A549 (cell line): ENCODE measurements around the gene CPEB4.

ENCODE experiments used
- CBX2 ChIP-seq: fragments of 200-600 bp; sonication (generic); IDR thresholded peaks from 2 replicates; pipeline ENCODE4 v1.6.1; 2016; ENCODE audit warnings: low read depth, mild to moderate bottlenecking, borderline replicate concordance
- CHD2 ChIP-seq: fragments of 150-350 bp; IDR thresholded peaks from 2 replicates; pipeline ENCODE4 v1.6.1; 2014; ENCODE audit warnings: low read length; ENCODE audit not compliant: partially characterized antibody
- EP300 ChIP-seq, 2 experiments: fragments of >200 bp; sonication (Bioruptor Twin); formaldehyde crosslinking; IDR thresholded peaks; 2 replicates in 1 of 2; 3 replicates in 1 of 2; pipeline ENCODE4 v1.6.1; 2016 to 2017
- JUN ChIP-seq, 2 experiments: fragments of >200 bp; sonication (Bioruptor Twin); formaldehyde crosslinking; IDR thresholded peaks; 2 replicates in 1 of 2; 3 replicates in 1 of 2; pipeline ENCODE4 v1.6.1; 2016 to 2017
- MAZ ChIP-seq: fragments of 150-350 bp; IDR thresholded peaks from 2 replicates; pipeline ENCODE4 v1.6.1; 2014; ENCODE audit warnings: antibody characterized with exemption, low read depth, low read length, borderline replicate concordance
- POLR2A ChIP-seq: IDR thresholded peaks from 2 replicates; pipeline ENCODE4 v1.6.1; 2012; ENCODE audit warnings: mild to moderate bottlenecking, low read length
- TF ChIP-seq, protein P1 (sequence below): fragments of 150-350 bp; IDR thresholded peaks from 2 replicates; pipeline ENCODE4 v1.6.1; 2014; ENCODE audit warnings: low read depth, mild to moderate bottlenecking, low read length
- TF ChIP-seq, protein P2 (sequence below): fragments of >200 bp; sonication (Bioruptor Twin); formaldehyde crosslinking; IDR thresholded peaks from 3 replicates; pipeline ENCODE4 v1.5.1; 2016
- TF ChIP-seq, protein P3 (sequence below): IDR thresholded peaks from 2 replicates; pipeline ENCODE4 v1.6.1; 2012; ENCODE audit warnings: low read depth, borderline replicate concordance

DNA sequence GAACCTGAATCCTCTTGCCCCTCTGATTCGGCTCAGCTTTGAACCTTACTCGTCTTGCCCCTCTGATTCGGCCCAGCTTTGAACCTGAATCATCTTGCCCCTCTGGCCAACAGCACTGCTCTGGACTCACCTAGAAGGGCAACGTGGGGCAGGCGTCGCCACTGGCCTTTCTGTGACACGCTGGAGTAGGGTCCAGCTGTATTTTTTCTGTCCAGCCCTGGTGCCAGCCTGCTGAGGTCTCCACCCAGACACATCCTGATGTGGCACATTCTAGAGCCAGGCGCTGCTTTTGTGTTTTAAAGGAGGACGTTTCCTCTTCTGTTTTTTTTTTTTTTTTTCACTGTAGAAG, 15.2 kb upstream of the CPEB4 start:
- TF ChIP-seq CBX2 (no peak), CHD2 (no peak), POLR2A (no peak), JUN (IDR thresholded peaks at IDR 0.05) (no peak), MAZ (no peak), EP300 (IDR thresholded peaks at IDR 0.05) (no peak)
- TF ChIP-seq, protein P1, sequence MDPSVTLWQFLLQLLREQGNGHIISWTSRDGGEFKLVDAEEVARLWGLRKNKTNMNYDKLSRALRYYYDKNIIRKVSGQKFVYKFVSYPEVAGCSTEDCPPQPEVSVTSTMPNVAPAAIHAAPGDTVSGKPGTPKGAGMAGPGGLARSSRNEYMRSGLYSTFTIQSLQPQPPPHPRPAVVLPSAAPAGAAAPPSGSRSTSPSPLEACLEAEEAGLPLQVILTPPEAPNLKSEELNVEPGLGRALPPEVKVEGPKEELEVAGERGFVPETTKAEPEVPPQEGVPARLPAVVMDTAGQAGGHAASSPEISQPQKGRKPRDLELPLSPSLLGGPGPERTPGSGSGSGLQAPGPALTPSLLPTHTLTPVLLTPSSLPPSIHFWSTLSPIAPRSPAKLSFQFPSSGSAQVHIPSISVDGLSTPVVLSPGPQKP, result no peak
- TF ChIP-seq, protein P2, sequence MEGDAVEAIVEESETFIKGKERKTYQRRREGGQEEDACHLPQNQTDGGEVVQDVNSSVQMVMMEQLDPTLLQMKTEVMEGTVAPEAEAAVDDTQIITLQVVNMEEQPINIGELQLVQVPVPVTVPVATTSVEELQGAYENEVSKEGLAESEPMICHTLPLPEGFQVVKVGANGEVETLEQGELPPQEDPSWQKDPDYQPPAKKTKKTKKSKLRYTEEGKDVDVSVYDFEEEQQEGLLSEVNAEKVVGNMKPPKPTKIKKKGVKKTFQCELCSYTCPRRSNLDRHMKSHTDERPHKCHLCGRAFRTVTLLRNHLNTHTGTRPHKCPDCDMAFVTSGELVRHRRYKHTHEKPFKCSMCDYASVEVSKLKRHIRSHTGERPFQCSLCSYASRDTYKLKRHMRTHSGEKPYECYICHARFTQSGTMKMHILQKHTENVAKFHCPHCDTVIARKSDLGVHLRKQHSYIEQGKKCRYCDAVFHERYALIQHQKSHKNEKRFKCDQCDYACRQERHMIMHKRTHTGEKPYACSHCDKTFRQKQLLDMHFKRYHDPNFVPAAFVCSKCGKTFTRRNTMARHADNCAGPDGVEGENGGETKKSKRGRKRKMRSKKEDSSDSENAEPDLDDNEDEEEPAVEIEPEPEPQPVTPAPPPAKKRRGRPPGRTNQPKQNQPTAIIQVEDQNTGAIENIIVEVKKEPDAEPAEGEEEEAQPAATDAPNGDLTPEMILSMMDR, result no peak
- TF ChIP-seq, protein P3, sequence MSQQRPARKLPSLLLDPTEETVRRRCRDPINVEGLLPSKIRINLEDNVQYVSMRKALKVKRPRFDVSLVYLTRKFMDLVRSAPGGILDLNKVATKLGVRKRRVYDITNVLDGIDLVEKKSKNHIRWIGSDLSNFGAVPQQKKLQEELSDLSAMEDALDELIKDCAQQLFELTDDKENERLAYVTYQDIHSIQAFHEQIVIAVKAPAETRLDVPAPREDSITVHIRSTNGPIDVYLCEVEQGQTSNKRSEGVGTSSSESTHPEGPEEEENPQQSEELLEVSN, result no peak
